Measurements from ENCODE around the gene AGBL4.

Gene AGBL4

GRCh38 chr1:49171941-49172593 lies 851.7 kb downstream of the AGBL4 start:
- no peak for DNase-seq

GRCh38 chr1:49166031-49166430 lies 857.7 kb downstream of the AGBL4 start:
- no peak for DNase-seq

GRCh38 chr1:49163031-49163430 lies 860.7 kb downstream of the AGBL4 start:
- no peak for DNase-seq

- no peak for DNase-seq
Observed at GRCh38 chr1:49160677-49161076, 863.1 kb downstream of the AGBL4 start.

GRCh38 chr1:49136738-49137251 lies 887.0 kb downstream of the AGBL4 start:
- no peak for DNase-seq

GRCh38 chr1:49125746-49126145 lies 898.0 kb downstream of the AGBL4 start:
- no peak for DNase-seq

GRCh38 chr1:49111931-49112330 lies 911.8 kb downstream of the AGBL4 start:
- DNase-seq, result no peak

- no peak for DNase-seq
Observed at GRCh38 chr1:49106445-49106844, 917.3 kb downstream of the AGBL4 start.

GRCh38 chr1:49104575-49104974 lies 919.2 kb downstream of the AGBL4 start:
- no peak for DNase-seq

- DNase-seq, result no peak
Observed at GRCh38 chr1:49102752-49103151, 921.0 kb downstream of the AGBL4 start.

GRCh38 chr1:49098866-49099265 lies 924.9 kb downstream of the AGBL4 start:
- no peak for DNase-seq

- DNase-seq, result no peak
Observed at GRCh38 chr1:49086327-49086726, 937.4 kb downstream of the AGBL4 start.

- DNase-seq, result no peak
Observed at GRCh38 chr1:49085079-49085478, 938.7 kb downstream of the AGBL4 start.

GRCh38 chr1:49060766-49061165 lies 963.0 kb downstream of the AGBL4 start:
- no peak for DNase-seq

GRCh38 chr1:49059087-49059486 lies 964.7 kb downstream of the AGBL4 start:
- DNase-seq, result no peak

GRCh38 chr1:49052102-49052501 lies 971.7 kb downstream of the AGBL4 start:
- no peak for DNase-seq

- no peak for DNase-seq
Observed at GRCh38 chr1:49051647-49052046, 972.1 kb downstream of the AGBL4 start.

GRCh38 chr1:49050041-49050440 lies 973.7 kb downstream of the AGBL4 start:
- no peak for DNase-seq

- DNase-seq, result no peak
Observed at GRCh38 chr1:49048188-49048587, 975.6 kb downstream of the AGBL4 start.

- no peak for DNase-seq
Observed at GRCh38 chr1:49046305-49046704, 977.4 kb downstream of the AGBL4 start.

GRCh38 chr1:49045371-49045770 lies 978.4 kb downstream of the AGBL4 start:
- DNase-seq, result no peak

- no peak for DNase-seq
Observed at GRCh38 chr1:49036700-49037099, 987.1 kb downstream of the AGBL4 start.

- DNase-seq, result no peak
Observed at GRCh38 chr1:49028396-49028795, 995.4 kb downstream of the AGBL4 start.

GRCh38 chr1:49026230-49026811 lies 997.4 kb downstream of the AGBL4 start:
- no peak for DNase-seq
